IMR-90 (cell line): ENCODE measurements around the gene DMRT2. TPM values are rescaled to one million over a fixed set of nuclear protein-coding genes. Genes with fewer than 3 reads are reported as not detected.

ENCODE experiments used
- ATAC-seq: fragments of 200-7000 bp; cut with Tn5 transposase; 2 replicates; pipeline ENCODE4 v1.9.1; 2020; ENCODE audit warnings: low read depth, mild to moderate bottlenecking, moderate library complexity
- BruUV-seq: library from RNA; stranded (reverse); fragments of 400-500 nt; replicated peaks from 2 replicates; lab custom pipeline; 2021; lab: Mats Ljungman, UMichigan
- CTCF ChIA-PET: fragments of 300-600 bp; formaldehyde crosslinking; extraction: SDS; loops from one replicate; lab custom pipeline; 2021; ENCODE audit warnings: antibody characterized with exemption; lab: Yijun Ruan, JAX
- POLR2A ChIA-PET: fragments of 300-600 bp; sonication (Branson Sonifier 250); formaldehyde crosslinking; loops from one replicate; lab custom pipeline; 2022; ENCODE audit warnings: antibody characterized with exemption; ENCODE audit not compliant: unreplicated experiment; lab: Charles Lee
- DNase-seq: peaks from one replicate; pipeline ENCODE4 v3.0.0; 2013
- H2AFZ ChIP-seq: replicated peaks from 2 replicates; pipeline ENCODE3; 2013; ENCODE audit warnings: low read length, mild to moderate bottlenecking; ENCODE audit not compliant: poor library complexity
- H2AK5ac ChIP-seq: 2 replicates; pipeline ENCODE4 v1.6.1; 2013; ENCODE audit warnings: low read depth, low read length, inconsistent platforms
- H2AK9ac ChIP-seq: replicated peaks from 2 replicates; pipeline ENCODE3; 2013; ENCODE audit warnings: mild to moderate bottlenecking, low read depth, low read length, moderate library complexity; ENCODE audit not compliant: poor library complexity
- H2BK120ac ChIP-seq: 2 replicates; pipeline ENCODE4 v1.6.1; 2013; ENCODE audit warnings: low read depth, low read length, inconsistent platforms
- H2BK15ac ChIP-seq: 3 replicates; pipeline ENCODE4 v1.6.1; 2013; ENCODE audit warnings: low read depth, low read length, inconsistent platforms
- H2BK20ac ChIP-seq: 2 replicates; pipeline ENCODE4 v1.6.1; 2013; ENCODE audit warnings: low read depth, mild to moderate bottlenecking, inconsistent platforms, low read length, moderate library complexity
- H2BK5ac ChIP-seq: 2 replicates; pipeline ENCODE4 v1.6.1; 2013; ENCODE audit warnings: mild to moderate bottlenecking, low read depth, low read length, inconsistent platforms; ENCODE audit not compliant: poor library complexity, severe bottlenecking
- H3K14ac ChIP-seq: replicated peaks from 2 replicates; pipeline ENCODE4 v1.6.1; 2013; ENCODE audit warnings: low read depth, low read length, inconsistent platforms
- H3K18ac ChIP-seq: 2 replicates; pipeline ENCODE4 v1.6.1; 2013; ENCODE audit warnings: low read depth, low read length, control low read depth
- H3K23ac ChIP-seq: 2 replicates; pipeline ENCODE4 v1.6.1; 2013; ENCODE audit warnings: low read depth, low read length, inconsistent platforms
- H3K27ac ChIP-seq: 2 replicates; pipeline ENCODE4 v1.5.1; 2013; ENCODE audit warnings: mild to moderate bottlenecking, control low read depth, low read length; ENCODE audit not compliant: insufficient read depth
- H3K27me3 ChIP-seq: 2 replicates; pipeline ENCODE4 v1.6.1; 2013; ENCODE audit warnings: low read length; ENCODE audit not compliant: control insufficient read depth, insufficient read depth
- H3K36me3 ChIP-seq: 2 replicates; pipeline ENCODE4 v1.6.1; 2013; ENCODE audit warnings: low read length, mixed read lengths; ENCODE audit not compliant: control insufficient read depth, insufficient read depth
- H3K4ac ChIP-seq: 2 replicates; pipeline ENCODE4 v1.6.1; 2013; ENCODE audit warnings: low read depth, low read length, inconsistent platforms
- H3K4me1 ChIP-seq: 2 replicates; pipeline ENCODE4 v1.6.1; 2013; ENCODE audit warnings: low read length, mixed read lengths; ENCODE audit not compliant: control insufficient read depth, insufficient read depth
- H3K4me2 ChIP-seq: 2 replicates; pipeline ENCODE4 v1.6.1; 2013; ENCODE audit warnings: low read depth, mild to moderate bottlenecking, control low read depth, low read length, moderate library complexity
- H3K4me3 ChIP-seq: 2 replicates; pipeline ENCODE4 v1.5.1; 2013; ENCODE audit warnings: low read depth, mild to moderate bottlenecking, control low read depth, low read length, moderate library complexity; ENCODE audit not compliant: insufficient read depth
- H3K56ac ChIP-seq: 2 replicates; pipeline ENCODE4 v1.6.1; 2013; ENCODE audit warnings: low read length, inconsistent platforms; ENCODE audit not compliant: insufficient read depth; ENCODE audit errors: extremely low read depth
- H3K79me1 ChIP-seq, 2 experiments: 2 replicates each; pipeline ENCODE4 v1.6.1; 2013; ENCODE audit warnings: low read length in 2 of 2, inconsistent platforms in 1 of 2, low read depth in 1 of 2
- H3K9ac ChIP-seq: 2 replicates; pipeline ENCODE4 v1.6.1; 2013; ENCODE audit warnings: low read depth, low read length, control low read depth
- H3K9me1 ChIP-seq: 2 replicates; pipeline ENCODE4 v1.6.1; 2013; ENCODE audit warnings: low read length, inconsistent platforms; ENCODE audit not compliant: insufficient read depth
- H3K9me3 ChIP-seq: 2 replicates; pipeline ENCODE4 v1.6.1; 2013; ENCODE audit warnings: low read length; ENCODE audit not compliant: control insufficient read depth, insufficient read depth
- H4K20me1 ChIP-seq: 2 replicates; pipeline ENCODE4 v1.6.1; 2013; ENCODE audit warnings: low read length, inconsistent platforms; ENCODE audit not compliant: insufficient read depth
- H4K5ac ChIP-seq: 2 replicates; pipeline ENCODE4 v1.6.1; 2013; ENCODE audit warnings: mild to moderate bottlenecking, low read depth, low read length, control low read depth
- H4K8ac ChIP-seq, 2 experiments: 2 replicates each; pipeline ENCODE4 v1.6.1; 2013; ENCODE audit warnings: low read depth in 2 of 2, low read length in 2 of 2, control low read depth in 1 of 2, inconsistent platforms in 1 of 2
- H4K91ac ChIP-seq: 2 replicates; pipeline ENCODE4 v1.6.1; 2013; ENCODE audit warnings: low read depth, low read length, inconsistent platforms; ENCODE audit not compliant: insufficient read depth
- BHLHE40 ChIP-seq: fragments of 150-350 bp; IDR thresholded peaks from 2 replicates; pipeline ENCODE4 v1.6.1; 2016; ENCODE audit warnings: mild to moderate bottlenecking, low read depth, low read length
- CEBPB ChIP-seq: IDR thresholded peaks from 2 replicates; pipeline ENCODE4 v1.6.1; 2012; ENCODE audit warnings: low read depth, low read length, improper control_type of control experiment
- CTCF ChIP-seq: conservative IDR thresholded peaks from 2 replicates; pipeline ENCODE4 v1.5.1; 2012; ENCODE audit warnings: mild to moderate bottlenecking, low read depth, low read length, improper control_type of control experiment
- ELK1 ChIP-seq: fragments of 150-350 bp; IDR thresholded peaks from 2 replicates; pipeline ENCODE4 v1.6.1; 2016; ENCODE audit warnings: low read depth, mild to moderate bottlenecking, low read length, moderate library complexity, borderline replicate concordance
- MAFK ChIP-seq: IDR thresholded peaks from 2 replicates; pipeline ENCODE4 v1.6.1; 2012; ENCODE audit warnings: low read depth, low read length, improper control_type of control experiment
- MXI1 ChIP-seq: IDR thresholded peaks from 2 replicates; pipeline ENCODE4 v1.6.1; 2012; ENCODE audit warnings: low read depth, mild to moderate bottlenecking, low read length, moderate library complexity, borderline replicate concordance
- NFE2L2 ChIP-seq: fragments of 150-350 bp; IDR thresholded peaks from 2 replicates; pipeline ENCODE4 v1.6.1; 2016; ENCODE audit warnings: low read depth, mild to moderate bottlenecking, low read length
- POLR2A ChIP-seq: IDR thresholded peaks from 2 replicates; pipeline ENCODE4 v1.6.1; 2012; ENCODE audit warnings: mild to moderate bottlenecking, low read depth, low read length
- RAD21 ChIP-seq: IDR thresholded peaks from 2 replicates; pipeline ENCODE4 v1.6.1; 2012; ENCODE audit warnings: low read length, improper control_type of control experiment
- SMC3 ChIP-seq: fragments of 150-350 bp; IDR thresholded peaks from 2 replicates; pipeline ENCODE4 v1.6.1; 2016; ENCODE audit warnings: low read depth, mild to moderate bottlenecking, antibody characterized with exemption, low read length, moderate library complexity
- USF2 ChIP-seq: fragments of 150-350 bp; IDR thresholded peaks from 2 replicates; pipeline ENCODE4 v1.6.1; 2017; ENCODE audit warnings: mild to moderate bottlenecking, antibody characterized with exemption, low read length, low read depth
- WGBS, 2 experiments: methylation state at CpG; one replicate each; pipeline versions ENCODE4 v1.1.5 to v1.1.7; 2013; ENCODE audit warnings: missing lambda C conversion rate in 2 of 2; ENCODE audit not compliant: insufficient read length in 1 of 2; ENCODE audit errors: extremely low coverage in 2 of 2; 5-methylcytosine and 5-hydroxymethylcytosine counted together
- dilution Hi-C: fragments of 300-500 bp; cut with HindIII; formaldehyde crosslinking; loops from one replicate; pipeline ENCODE4 v1.14.3; 2018; ENCODE audit warnings: low sequenced_read_pairs; ENCODE audit not compliant: unreplicated experiment
- in situ Hi-C: fragments of 300-500 bp; cut with MboI; formaldehyde crosslinking; loops from 3 replicates; pipeline ENCODE4 v1.14.3; 2019; ENCODE audit warnings: low sequenced_read_pairs, inconsistent platforms, mixed read lengths
- intact Hi-C: fragments of 100-400 bp; cut with micrococcal nuclease; formaldehyde crosslinking; loops from 2 replicates; pipeline ENCODE4 v1.10.0; 2022
- polyA plus RNA-seq, 3 experiments: library from polyadenylated mRNA; depleted of rRNA; stranded (reverse); fragments of >200 nt; gene quantifications; 2 replicates each; pipeline ENCODE4 v1.2.3, GENCODE V29; 2012; ENCODE audit warnings: low replicate concordance in 1 of 3
- total RNA-seq: library from RNA; depleted of rRNA; stranded (reverse); fragments of >200 nt; gene quantifications from 2 replicates; pipeline ENCODE4 v1.2.3, GENCODE V29; 2012

The DMRT2 gene
- total and polyA plus RNA-seq, 2 of the 4 experiments (the other 2 are of a cell fraction): not detected

GRCh38 chr9:1094749-1095148 lies 44.6 kb downstream of the DMRT2 start:
- H2BK5ac ChIP-seq: no peak overlapping the region
- no peak overlapping the region for H3K4me3 ChIP-seq
- H3K36me3 ChIP-seq: no peaks in the 10 kb centered on the region
- no peak overlapping the region for H3K18ac ChIP-seq
- H3K79me1 ChIP-seq: no peaks in the 10 kb centered on the region
- no peak overlapping the region for H3K14ac ChIP-seq
- H3K23ac ChIP-seq: no peak overlapping the region
- no peaks in the 10 kb centered on the region for H3K4me1 ChIP-seq
- H2BK120ac ChIP-seq: no peak overlapping the region
- H3K27ac ChIP-seq: no peak overlapping the region
- H3K56ac ChIP-seq: no peak overlapping the region
- H3K9me3 ChIP-seq: no peaks in the 10 kb centered on the region; the same call in 1 of the 2 replicates
- no peak overlapping the region for H4K91ac ChIP-seq
- no peak overlapping the region for H3K4ac ChIP-seq
- TF ChIP-seq MXI1 (no peak), CEBPB (no peak), ELK1 (no peak), BHLHE40 (no peak), POLR2A (no peak), RAD21 (no peak), MAFK (no peak), NFE2L2 (no peak), USF2 (no peak), SMC3 (no peak), CTCF (no peak)
- no peak overlapping the region for H2BK15ac ChIP-seq
- H4K20me1 ChIP-seq: no peaks in the 10 kb centered on the region
- intact Hi-C loops (no loop called here), dilution Hi-C loops (no loop called here), in situ Hi-C loops (no loop called here)
- no peak overlapping the region for H3K9ac ChIP-seq
- no peaks in the 10 kb centered on the region for H3K9me1 ChIP-seq
- H2AK5ac ChIP-seq: no peak overlapping the region
- H2AK9ac ChIP-seq: no peak overlapping the region
- DNase-seq (no peak), ATAC-seq (no peak)
- CTCF ChIA-PET: no interaction called here
- H4K5ac ChIP-seq: no peak overlapping the region
- no peaks in the 10 kb centered on the region for H3K27me3 ChIP-seq
- POLR2A ChIA-PET: no interaction called here
- no peak overlapping the region for H4K8ac ChIP-seq
- no peak overlapping the region for H2BK20ac ChIP-seq
- BruUV-seq: no TSS peak
- no CpG with 5 or more reads among the region's 3 CpGs for WGBS, 2 experiments
- no peak overlapping the region for H3K4me2 ChIP-seq
- H2AFZ ChIP-seq: no peak overlapping the region
